ENCODE data around the gene PEX11G. TPM values are rescaled to one million over a fixed set of nuclear protein-coding genes. Genes with fewer than 3 reads are reported as not detected.
A peak's percentile ranks its signal among the peaks of the same experiment; 100 is the strongest.

PEX11G gene
- total RNA-seq, 1 donor from 2014 or later, result 3.1 TPM

- no peak overlapping the region for H3K4me3 ChIP-seq (ENCODE audit: low read length in 3 of 3)
- peaks cover 8 to 13% (median 9%) of the 10 kb centered on the region in 3 donors for H3K27me3 ChIP-seq (ENCODE audit: control insufficient read depth in 3 of 3, insufficient read depth in 3 of 3, low read length in 3 of 3)
- peaks cover 10 to 18% (median 16%) of the 10 kb centered on the region in 3 donors for H3K4me1 ChIP-seq (ENCODE audit: control insufficient read depth in 3 of 3, insufficient read depth in 3 of 3, low read length in 3 of 3)
- no peaks in the 10 kb centered on the region for H3K9me3 ChIP-seq (ENCODE audit: control insufficient read depth in 3 of 3, low read length in 3 of 3)
- no peaks in the 10 kb centered on the region for H3K36me3 ChIP-seq (ENCODE audit: control insufficient read depth in 3 of 3, insufficient read depth in 3 of 3, low read length in 3 of 3)
- H3K27ac ChIP-seq (ENCODE audit: low read depth, low read length), result no peak overlapping the region
- H3K9ac ChIP-seq (ENCODE audit: low read depth in 1 of 3, low read length in 3 of 3), result no peak overlapping the region
These were observed 8.5 kb upstream of the PEX11G start for GRCh38 chr19:7497292-7497691.

- H3K9ac ChIP-seq (ENCODE audit: low read depth in 1 of 3, low read length in 3 of 3), result peak overlapping the region in 2 of 3 donors; percentile 22 to 74
- peak overlapping the region; percentile 27 to 41 (median 35) for H3K4me3 ChIP-seq (ENCODE audit: low read length in 3 of 3)
- peak overlapping the region; percentile 68 for H3K27ac ChIP-seq (ENCODE audit: low read depth, low read length)
These were observed 5.7 kb upstream of the PEX11G start for GRCh38 chr19:7494416-7495098.

GRCh38 chr19:7492558-7492957 lies 3.7 kb upstream of the PEX11G start:
- Histone ChIP-seq H3K27me3 (ENCODE audit: control insufficient read depth in 3 of 3, insufficient read depth in 3 of 3, low read length in 3 of 3) (no peaks in the 10 kb centered on the region), H3K4me3 (ENCODE audit: low read length in 3 of 3) (no peak overlapping the region), H3K9ac (ENCODE audit: low read depth in 1 of 3, low read length in 3 of 3) (no peak overlapping the region), H3K9me3 (ENCODE audit: control insufficient read depth in 3 of 3, low read length in 3 of 3) (no peaks in the 10 kb centered on the region), H3K36me3 (ENCODE audit: control insufficient read depth in 3 of 3, insufficient read depth in 3 of 3, low read length in 3 of 3) (no peaks in the 10 kb centered on the region), H3K27ac (ENCODE audit: low read depth, low read length) (no peak overlapping the region), H3K4me1 (ENCODE audit: control insufficient read depth in 3 of 3, insufficient read depth in 3 of 3, low read length in 3 of 3) (peaks cover 10 to 16% (median 14%) of the 10 kb centered on the region in 3 donors)

More at GRCh38 chr19:7494416-7495098, 5.7 kb upstream of the PEX11G start:
- Histone ChIP-seq H3K36me3 (ENCODE audit: control insufficient read depth in 3 of 3, insufficient read depth in 3 of 3, low read length in 3 of 3) (no peaks in the 10 kb centered on the region), H3K27me3 (ENCODE audit: control insufficient read depth in 3 of 3, insufficient read depth in 3 of 3, low read length in 3 of 3) (peaks cover 0 to 3% (median 0%) of the 10 kb centered on the region in 3 donors), H3K9me3 (ENCODE audit: control insufficient read depth in 3 of 3, low read length in 3 of 3) (no peaks in the 10 kb centered on the region), H3K4me1 (ENCODE audit: control insufficient read depth in 3 of 3, insufficient read depth in 3 of 3, low read length in 3 of 3) (peaks cover 9 to 10% (median 10%) of the 10 kb centered on the region in 3 donors)

- no peaks in the 10 kb centered on the region for H3K9me3 ChIP-seq (ENCODE audit: control insufficient read depth in 3 of 3, low read length in 3 of 3)
- no peak overlapping the region for H3K9ac ChIP-seq (ENCODE audit: low read depth in 1 of 3, low read length in 3 of 3)
- no peak overlapping the region for H3K27ac ChIP-seq (ENCODE audit: low read depth, low read length)
- H3K4me3 ChIP-seq (ENCODE audit: low read length in 3 of 3), result no peak overlapping the region
- no peaks in the 10 kb centered on the region for H3K36me3 ChIP-seq (ENCODE audit: control insufficient read depth in 3 of 3, insufficient read depth in 3 of 3, low read length in 3 of 3)
- H3K27me3 ChIP-seq (ENCODE audit: control insufficient read depth in 3 of 3, insufficient read depth in 3 of 3, low read length in 3 of 3), result no peaks in the 10 kb centered on the region
- H3K4me1 ChIP-seq (ENCODE audit: control insufficient read depth in 3 of 3, insufficient read depth in 3 of 3, low read length in 3 of 3), result peaks cover 10 to 16% (median 14%) of the 10 kb centered on the region in 3 donors
These were observed 3.3 kb upstream of the PEX11G start for GRCh38 chr19:7492142-7492541.

GRCh38 chr19:7489609-7490044 lies 792 bp upstream of the PEX11G start:
- H3K36me3 ChIP-seq (ENCODE audit: control insufficient read depth in 3 of 3, insufficient read depth in 3 of 3, low read length in 3 of 3), result no peaks in the 10 kb centered on the region
- no peaks in the 10 kb centered on the region for H3K9me3 ChIP-seq (ENCODE audit: control insufficient read depth in 3 of 3, low read length in 3 of 3)
- peak overlapping the region in 2 of 3 donors; percentile 79 to 86 for H3K4me3 ChIP-seq (ENCODE audit: low read length in 3 of 3)
- H3K4me1 ChIP-seq (ENCODE audit: control insufficient read depth in 3 of 3, insufficient read depth in 3 of 3, low read length in 3 of 3), result peaks cover 6 to 12% (median 11%) of the 10 kb centered on the region in 3 donors
- H3K27ac ChIP-seq (ENCODE audit: low read depth, low read length), result no peak overlapping the region
- peak overlapping the region in 1 of 3 donors; percentile 87 for H3K9ac ChIP-seq (ENCODE audit: low read depth in 1 of 3, low read length in 3 of 3)
- no peaks in the 10 kb centered on the region for H3K27me3 ChIP-seq (ENCODE audit: control insufficient read depth in 3 of 3, insufficient read depth in 3 of 3, low read length in 3 of 3)

- peaks cover 0 to 9% (median 5%) of the 10 kb centered on the region in 3 donors for H3K4me1 ChIP-seq (ENCODE audit: control insufficient read depth in 3 of 3, insufficient read depth in 3 of 3, low read length in 3 of 3)
- no peak overlapping the region for H3K4me3 ChIP-seq (ENCODE audit: low read length in 3 of 3)
- no peaks in the 10 kb centered on the region for H3K9me3 ChIP-seq (ENCODE audit: control insufficient read depth in 3 of 3, low read length in 3 of 3)
- no peaks in the 10 kb centered on the region for H3K36me3 ChIP-seq (ENCODE audit: control insufficient read depth in 3 of 3, insufficient read depth in 3 of 3, low read length in 3 of 3)
- no peaks in the 10 kb centered on the region for H3K27me3 ChIP-seq (ENCODE audit: control insufficient read depth in 3 of 3, insufficient read depth in 3 of 3, low read length in 3 of 3)
- no peak overlapping the region for H3K27ac ChIP-seq (ENCODE audit: low read depth, low read length)
- H3K9ac ChIP-seq (ENCODE audit: low read depth in 1 of 3, low read length in 3 of 3), result no peak overlapping the region
These were observed 1.9 kb downstream of the PEX11G start for GRCh38 chr19:7486923-7487322.

- Histone ChIP-seq H3K9ac (ENCODE audit: low read depth in 1 of 3, low read length in 3 of 3) (no peak overlapping the region), H3K4me1 (ENCODE audit: control insufficient read depth in 3 of 3, insufficient read depth in 3 of 3, low read length in 3 of 3) (peaks cover 0 to 9% (median 8%) of the 10 kb centered on the region in 3 donors)
These were observed 5.1 kb downstream of the PEX11G start for GRCh38 chr19:7483720-7484201.

GRCh38 chr19:7482584-7483439 lies 6.0 kb downstream of the PEX11G start:
- Histone ChIP-seq H3K27ac (ENCODE audit: low read depth, low read length) (no peak overlapping the region), H3K4me1 (ENCODE audit: control insufficient read depth in 3 of 3, insufficient read depth in 3 of 3, low read length in 3 of 3) (peaks cover 0 to 8% (median 6%) of the 10 kb centered on the region in 3 donors), H3K4me3 (ENCODE audit: low read length in 3 of 3) (no peak overlapping the region)

More at GRCh38 chr19:7483720-7484201, 5.1 kb downstream of the PEX11G start:
- Histone ChIP-seq H3K27ac (ENCODE audit: low read depth, low read length) (no peak overlapping the region), H3K27me3 (ENCODE audit: control insufficient read depth in 3 of 3, insufficient read depth in 3 of 3, low read length in 3 of 3) (no peaks in the 10 kb centered on the region), H3K9me3 (ENCODE audit: control insufficient read depth in 3 of 3, low read length in 3 of 3) (no peaks in the 10 kb centered on the region), H3K4me3 (ENCODE audit: low read length in 3 of 3) (no peak overlapping the region), H3K36me3 (ENCODE audit: control insufficient read depth in 3 of 3, insufficient read depth in 3 of 3, low read length in 3 of 3) (no peaks in the 10 kb centered on the region)

GRCh38 chr19:7480970-7481255 lies 7.9 kb downstream of the PEX11G start:
- Histone ChIP-seq H3K4me1 (ENCODE audit: control insufficient read depth in 3 of 3, insufficient read depth in 3 of 3, low read length in 3 of 3) (peaks cover 0 to 8% (median 6%) of the 10 kb centered on the region in 3 donors), H3K9ac (ENCODE audit: low read depth in 1 of 3, low read length in 3 of 3) (no peak overlapping the region), H3K4me3 (ENCODE audit: low read length in 3 of 3) (no peak overlapping the region), H3K9me3 (ENCODE audit: control insufficient read depth in 3 of 3, low read length in 3 of 3) (no peaks in the 10 kb centered on the region), H3K27ac (ENCODE audit: low read depth, low read length) (peak overlapping the region; percentile 63), H3K27me3 (ENCODE audit: control insufficient read depth in 3 of 3, insufficient read depth in 3 of 3, low read length in 3 of 3) (no peaks in the 10 kb centered on the region), H3K36me3 (ENCODE audit: control insufficient read depth in 3 of 3, insufficient read depth in 3 of 3, low read length in 3 of 3) (no peaks in the 10 kb centered on the region)

More at GRCh38 chr19:7482584-7483439, 6.0 kb downstream of the PEX11G start:
- H3K27me3 ChIP-seq (ENCODE audit: control insufficient read depth in 3 of 3, insufficient read depth in 3 of 3, low read length in 3 of 3), result no peaks in the 10 kb centered on the region
- H3K36me3 ChIP-seq (ENCODE audit: control insufficient read depth in 3 of 3, insufficient read depth in 3 of 3, low read length in 3 of 3), result no peaks in the 10 kb centered on the region
- H3K9ac ChIP-seq (ENCODE audit: low read depth in 1 of 3, low read length in 3 of 3), result no peak overlapping the region
- H3K9me3 ChIP-seq (ENCODE audit: control insufficient read depth in 3 of 3, low read length in 3 of 3), result no peaks in the 10 kb centered on the region

Data from skeletal muscle tissue (tissue), 4 donors.